Trophoblast cell (in vitro differentiated cells and primary cell): ENCODE results near the gene ERG.

ENCODE experiments used
- DNase-seq, 2 donors: peaks; one replicate each; pipeline ENCODE4 v3.0.0-alpha.2; 2016
- H2AFZ ChIP-seq: 2 replicates; pipeline ENCODE4 v1.6.1; 2013; ENCODE audit warnings: low read length, moderate library complexity, mild to moderate bottlenecking; ENCODE audit not compliant: insufficient read depth, poor library complexity
- H2AK5ac ChIP-seq: 2 replicates; pipeline ENCODE4 v1.6.1; 2013; ENCODE audit warnings: mild to moderate bottlenecking, low read length
- H2BK120ac ChIP-seq: 2 replicates; pipeline ENCODE4 v1.6.1; 2013; ENCODE audit warnings: low read length, mild to moderate bottlenecking, moderate library complexity; ENCODE audit not compliant: insufficient read depth, poor library complexity
- H2BK12ac ChIP-seq: 2 replicates; pipeline ENCODE4 v1.6.1; 2013; ENCODE audit warnings: mild to moderate bottlenecking, low read length, moderate library complexity
- H2BK5ac ChIP-seq: 2 replicates; pipeline ENCODE4 v1.6.1; 2013; ENCODE audit warnings: low read length, low read depth, moderate library complexity, mild to moderate bottlenecking; ENCODE audit not compliant: poor library complexity
- H3K14ac ChIP-seq: 2 replicates; pipeline ENCODE4 v1.6.1; 2013; ENCODE audit warnings: mild to moderate bottlenecking, low read length
- H3K18ac ChIP-seq: 2 replicates; pipeline ENCODE4 v1.6.1; 2013; ENCODE audit warnings: mild to moderate bottlenecking, low read length
- H3K23ac ChIP-seq: 2 replicates; pipeline ENCODE4 v1.6.1; 2013; ENCODE audit warnings: low read length
- H3K27ac ChIP-seq: 2 replicates; pipeline ENCODE4 v1.5.1; 2013; ENCODE audit warnings: low read depth, mild to moderate bottlenecking, inconsistent platforms, low read length, moderate library complexity
- H3K27me3 ChIP-seq: 2 replicates; pipeline ENCODE4 v1.6.1; 2013; ENCODE audit warnings: inconsistent platforms, mild to moderate bottlenecking, low read length, moderate library complexity; ENCODE audit not compliant: insufficient read depth
- H3K36me3 ChIP-seq, 2 experiments: 1 replicate in 1 of 2; 2 replicates in 1 of 2; pipeline ENCODE4 v1.6.1; 2013; ENCODE audit warnings: low read length in 2 of 2, mild to moderate bottlenecking in 2 of 2, moderate library complexity in 1 of 2; ENCODE audit not compliant: insufficient read depth in 2 of 2, control insufficient read depth in 1 of 2
- H3K4ac ChIP-seq: 2 replicates; pipeline ENCODE4 v1.6.1; 2013; ENCODE audit warnings: low read depth, mild to moderate bottlenecking, low read length, moderate library complexity
- H3K4me1 ChIP-seq, 2 experiments: 1 replicate in 1 of 2; 2 replicates in 1 of 2; pipeline ENCODE4 v1.6.1; 2013; ENCODE audit warnings: low read length in 2 of 2, mild to moderate bottlenecking in 2 of 2, moderate library complexity in 1 of 2; ENCODE audit not compliant: insufficient read depth in 2 of 2, control insufficient read depth in 1 of 2
- H3K4me2 ChIP-seq: 2 replicates; pipeline ENCODE4 v1.6.1; 2013; ENCODE audit warnings: inconsistent platforms, mild to moderate bottlenecking, low read length, moderate library complexity
- H3K4me3 ChIP-seq: 2 replicates; pipeline ENCODE4 v1.5.1; 2013; ENCODE audit warnings: mild to moderate bottlenecking, low read depth, low read length, inconsistent platforms
- H3K79me1 ChIP-seq: one replicate; pipeline ENCODE4 v1.6.1; 2013; ENCODE audit warnings: low read length
- H3K79me2 ChIP-seq: 2 replicates; pipeline ENCODE4 v1.6.1; 2013; ENCODE audit warnings: low read length, mild to moderate bottlenecking; ENCODE audit not compliant: control insufficient read depth, insufficient read depth, poor library complexity
- H3K9ac ChIP-seq: 2 replicates; pipeline ENCODE4 v1.6.1; 2013; ENCODE audit warnings: mild to moderate bottlenecking, low read length
- H3K9me3 ChIP-seq: 2 replicates; pipeline ENCODE4 v1.6.1; 2013; ENCODE audit warnings: low read depth, mild to moderate bottlenecking, control low read depth, inconsistent platforms, low read length; ENCODE audit not compliant: insufficient read depth
- H4K12ac ChIP-seq: 2 replicates; pipeline ENCODE4 v1.6.1; 2013; ENCODE audit warnings: low read depth, mild to moderate bottlenecking, low read length, moderate library complexity
- H4K8ac ChIP-seq: 2 replicates; pipeline ENCODE4 v1.6.1; 2013; ENCODE audit warnings: low read depth, mild to moderate bottlenecking, low read length, moderate library complexity
- H4K91ac ChIP-seq: one replicate; pipeline ENCODE4 v1.6.1; 2013; ENCODE audit warnings: low read depth, mild to moderate bottlenecking, low read length, moderate library complexity
- WGBS: extraction: QIAGEN DNeasy Blood & Tissue Kit; methylation state at CpG from one replicate; pipeline ENCODE4 v1.1.7; 2013; ENCODE audit warnings: missing lambda C conversion rate; ENCODE audit not compliant: insufficient read length, insufficient coverage; ENCODE audit errors: extremely low coverage; 5-methylcytosine and 5-hydroxymethylcytosine counted together

The ERG gene

DNA sequence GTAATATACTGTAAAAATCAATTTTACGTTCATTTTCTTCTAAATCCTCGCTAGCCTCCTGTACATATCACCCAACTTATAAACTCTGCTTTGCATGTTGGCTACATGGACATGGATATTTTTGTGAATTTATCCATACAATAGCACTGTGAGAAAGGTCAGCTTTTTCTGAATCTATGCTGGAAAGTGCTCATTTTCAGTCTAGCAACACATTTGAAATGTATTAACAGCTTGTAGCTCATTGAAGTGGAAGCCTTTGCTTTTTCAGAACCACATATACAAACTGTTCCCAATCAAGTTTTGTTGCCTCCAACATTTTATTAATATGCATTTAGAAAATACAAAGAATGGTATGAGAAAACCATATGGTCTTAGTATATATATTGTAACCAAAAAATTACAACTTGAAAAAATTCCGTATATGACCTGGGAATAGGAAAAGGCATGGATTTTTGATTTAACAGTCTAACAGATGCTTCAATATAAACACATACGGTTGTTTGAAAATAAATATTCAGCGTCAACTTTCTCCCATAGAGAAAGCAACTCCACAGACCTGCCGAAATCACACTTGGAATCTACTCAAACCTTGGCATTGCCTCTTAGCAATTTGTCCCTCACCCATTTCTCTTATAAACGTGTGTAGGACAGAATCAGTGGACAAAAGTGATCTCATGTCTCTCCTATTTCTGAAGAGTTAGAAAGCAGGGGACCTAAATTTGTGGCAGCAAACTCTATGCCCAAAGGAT lies 112.7 kb downstream of the ERG start:
- DNase-seq: no peak
- no peaks in the 10 kb centered on the region for H3K36me3 ChIP-seq
- no peak overlapping the region for H4K91ac ChIP-seq
- no peaks in the 10 kb centered on the region for H3K79me1 ChIP-seq
- H3K27me3 ChIP-seq: no peaks in the 10 kb centered on the region
- no peak overlapping the region for H3K9ac ChIP-seq
- no CpG with 5 or more reads among the region's 7 CpGs for WGBS
- H3K79me2 ChIP-seq: no peaks in the 10 kb centered on the region
- H3K23ac ChIP-seq: no peak overlapping the region
- no peak overlapping the region for H3K4me3 ChIP-seq
- no peak overlapping the region for H4K8ac ChIP-seq
- no peak overlapping the region for H2AFZ ChIP-seq
- no peak overlapping the region for H3K4ac ChIP-seq
- H2AK5ac ChIP-seq: no peak overlapping the region
- no peak overlapping the region for H2BK120ac ChIP-seq
- no peak overlapping the region for H3K18ac ChIP-seq
- no peak overlapping the region for H4K12ac ChIP-seq
- H3K27ac ChIP-seq: no peak overlapping the region
- H3K9me3 ChIP-seq: no peaks in the 10 kb centered on the region
- no peak overlapping the region for H2BK12ac ChIP-seq
- H3K14ac ChIP-seq: no peak overlapping the region
- H3K4me1 ChIP-seq: peaks cover 0 to 2% of the 10 kb centered on the region in 2 experiments
- H3K4me2 ChIP-seq: no peak overlapping the region
- no peak overlapping the region for H2BK5ac ChIP-seq

DNA sequence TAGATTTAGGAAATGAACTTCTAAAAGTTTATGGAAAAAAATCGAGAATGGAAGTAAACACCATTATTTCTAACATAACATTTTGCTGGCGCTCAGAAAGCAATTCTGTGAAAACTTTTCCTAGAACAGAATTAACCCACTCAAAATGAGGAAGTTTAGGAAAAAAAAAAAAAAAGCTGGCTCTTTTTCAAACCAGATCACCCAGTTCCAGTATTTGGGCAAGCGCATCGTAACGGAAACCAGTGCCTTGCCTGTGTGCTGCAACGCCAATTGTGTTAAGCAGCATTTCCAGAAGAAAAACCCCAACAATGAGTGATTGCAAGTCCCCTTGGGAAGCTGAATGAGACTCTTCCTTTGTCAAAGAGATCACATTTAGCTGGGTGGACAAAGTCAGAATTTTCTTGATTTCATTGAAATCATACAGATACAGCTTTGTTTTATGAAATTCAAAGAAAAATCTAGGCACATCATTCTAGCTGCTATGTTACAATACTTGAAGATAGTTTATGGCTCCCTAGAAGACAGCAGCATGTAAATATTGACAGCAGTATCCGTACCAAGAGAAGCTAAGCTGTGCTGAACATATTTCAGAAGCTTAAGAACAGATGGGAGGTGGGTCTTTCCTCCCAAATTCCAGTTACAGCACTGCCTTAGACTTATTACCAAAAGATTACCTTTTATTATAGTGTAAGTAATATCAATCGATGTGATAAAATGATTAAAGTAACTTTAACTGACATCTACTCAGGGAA lies 113.4 kb downstream of the ERG start:
- no peak for DNase-seq
- Histone ChIP-seq H2BK120ac (no peak overlapping the region), H4K91ac (no peak overlapping the region), H3K14ac (no peak overlapping the region), H3K27me3 (no peaks in the 10 kb centered on the region), H2AK5ac (no peak overlapping the region), H2BK12ac (no peak overlapping the region), H3K4ac (no peak overlapping the region), H2AFZ (peak overlapping the region; percentile 32), H4K8ac (no peak overlapping the region), H3K4me1 (peaks cover 0 to 2% of the 10 kb centered on the region in 2 experiments), H3K79me2 (no peaks in the 10 kb centered on the region), H4K12ac (no peak overlapping the region), H3K23ac (no peak overlapping the region), H3K36me3 (no peaks in the 10 kb centered on the region), H3K4me2 (no peak overlapping the region), H3K4me3 (no peak overlapping the region), H3K9me3 (no peaks in the 10 kb centered on the region), H3K9ac (no peak overlapping the region), H3K27ac (no peak overlapping the region), H3K18ac (no peak overlapping the region), H3K79me1 (no peaks in the 10 kb centered on the region), H2BK5ac (no peak overlapping the region)
- WGBS: no CpG with 5 or more reads among the region's 8 CpGs

- Histone ChIP-seq H2BK12ac (no peak overlapping the region), H4K8ac (no peak overlapping the region), H3K18ac (no peak overlapping the region), H3K14ac (no peak overlapping the region), H3K27me3 (no peaks in the 10 kb centered on the region), H3K4me2 (no peak overlapping the region), H3K23ac (no peak overlapping the region), H3K79me1 (no peaks in the 10 kb centered on the region), H2BK5ac (no peak overlapping the region), H2BK120ac (no peak overlapping the region), H2AFZ (no peak overlapping the region), H4K12ac (no peak overlapping the region), H2AK5ac (no peak overlapping the region), H3K4me3 (no peak overlapping the region), H3K9ac (no peak overlapping the region), H3K27ac (no peak overlapping the region), H3K79me2 (no peaks in the 10 kb centered on the region), H4K91ac (no peak overlapping the region), H3K4me1 (peaks cover 0 to 2% of the 10 kb centered on the region in 2 experiments), H3K4ac (no peak overlapping the region), H3K9me3 (no peaks in the 10 kb centered on the region), H3K36me3 (no peaks in the 10 kb centered on the region)
- WGBS: no CpG with 5 or more reads among the region's 8 CpGs
- DNase-seq: no peak
Observed at GRCh38 chr21:38384238-38384560, 114.1 kb downstream of the ERG start.

DNA sequence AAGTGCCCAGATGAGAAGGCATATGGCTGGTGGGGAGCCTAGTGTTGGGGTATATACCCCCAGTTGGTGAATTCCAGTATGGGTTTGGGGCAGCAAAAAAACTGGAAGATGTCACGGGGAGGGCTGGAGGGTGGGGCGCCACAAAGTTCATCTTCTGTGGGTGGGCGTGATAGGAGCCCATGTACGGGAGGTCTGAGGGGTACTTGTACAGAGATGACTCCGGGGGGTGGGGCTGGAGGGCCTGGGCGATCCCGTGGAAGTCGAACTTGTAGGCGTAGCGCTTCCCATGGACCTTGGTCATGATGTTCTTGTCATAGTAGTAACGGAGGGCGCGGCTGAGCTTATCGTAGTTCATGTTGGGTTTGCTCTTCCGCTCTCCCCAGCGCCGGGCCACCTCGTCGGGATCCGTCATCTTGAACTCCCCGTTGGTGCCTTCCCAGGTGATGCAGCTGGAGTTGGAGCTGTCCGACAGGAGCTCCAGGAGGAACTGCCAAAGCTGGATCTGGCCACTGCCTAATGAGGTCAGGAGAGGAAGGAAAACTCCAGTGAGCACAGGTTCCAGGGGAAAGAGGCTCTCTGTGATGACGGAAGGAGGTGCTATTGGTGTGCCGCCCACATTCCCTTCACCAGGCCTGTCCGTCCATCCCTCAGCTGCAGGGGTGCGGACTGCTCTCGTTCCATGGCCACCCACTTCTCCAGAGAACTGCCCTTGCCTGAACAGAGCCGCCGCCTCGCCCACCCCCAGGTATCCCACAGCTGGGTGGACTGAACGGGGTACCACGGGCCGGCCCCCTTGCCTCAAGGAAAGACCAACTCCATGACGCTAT lies 114.7 kb downstream of the ERG start:
- H4K8ac ChIP-seq: no peak overlapping the region
- H3K4ac ChIP-seq: no peak overlapping the region
- H3K14ac ChIP-seq: no peak overlapping the region
- peaks cover 0 to 2% of the 10 kb centered on the region in 2 experiments for H3K4me1 ChIP-seq
- H2BK12ac ChIP-seq: no peak overlapping the region
- no peak overlapping the region for H3K23ac ChIP-seq
- H3K4me2 ChIP-seq: no peak overlapping the region
- no peak overlapping the region for H2BK120ac ChIP-seq
- H3K27me3 ChIP-seq: no peaks in the 10 kb centered on the region
- H3K79me2 ChIP-seq: no peaks in the 10 kb centered on the region
- H2AFZ ChIP-seq: no peak overlapping the region
- no peaks in the 10 kb centered on the region for H3K9me3 ChIP-seq
- no peak overlapping the region for H3K9ac ChIP-seq
- H3K79me1 ChIP-seq: no peaks in the 10 kb centered on the region
- H3K4me3 ChIP-seq: no peak overlapping the region
- DNase-seq: no peak
- no peak overlapping the region for H2AK5ac ChIP-seq
- H4K12ac ChIP-seq: no peak overlapping the region
- H3K27ac ChIP-seq: no peak overlapping the region
- no CpG with 5 or more reads among the region's 34 CpGs for WGBS
- H4K91ac ChIP-seq: no peak overlapping the region
- H3K36me3 ChIP-seq: no peaks in the 10 kb centered on the region
- no peak overlapping the region for H3K18ac ChIP-seq
- H2BK5ac ChIP-seq: no peak overlapping the region
